Esophagus squamous epithelium (tissue), 5 donors: ENCODE measurements around the gene BCAR3. TPM values are rescaled to one million over a fixed set of nuclear protein-coding genes. Genes with fewer than 3 reads are reported as not detected.

Experiments
- DNase-seq: peaks from one replicate; lab custom pipeline; 2025; lab: John Stamatoyannopoulos, UW
- H3K27ac ChIP-seq, 4 donors: fragments of 200-600 bp; sonication (generic); one replicate each; pipeline ENCODE4 v1.5.1; 2016 to 2019; ENCODE audit warnings: mild to moderate bottlenecking in 1 of 4
- H3K27me3 ChIP-seq, 4 donors: fragments of 200-600 bp; sonication (generic); 1 replicate in 3 of 4; 2 replicates in 1 of 4; pipeline versions ENCODE4 v1.5.1 to v1.6.0; 2017 to 2021; ENCODE audit warnings: antibody characterized with exemption in 1 of 4
- H3K36me3 ChIP-seq, 3 donors: fragments of 200-600 bp; sonication (generic); one replicate each; pipeline ENCODE4 v1.5.1; 2016 to 2019
- H3K4me1 ChIP-seq, 3 donors: fragments of 200-600 bp; sonication (generic); one replicate each; pipeline ENCODE4 v1.5.1; 2017 to 2019
- H3K4me3 ChIP-seq, 4 donors: fragments of 200-600 bp; sonication (generic); 1 replicate in 3 of 4; 2 replicates in 1 of 4; pipeline ENCODE4 v1.5.1; 2016 to 2019; ENCODE audit warnings: mild to moderate bottlenecking in 2 of 4, moderate library complexity in 1 of 4
- H3K9me3 ChIP-seq, 3 donors: fragments of 200-600 bp; sonication (generic); one replicate each; pipeline ENCODE4 v1.5.1; 2016 to 2019
- CTCF ChIP-seq, 6 experiments: fragments of 450-650 bp in 4 of 6; fragments of 200-600 bp in 2 of 6; sonication (generic) in 2 of 6; IDR thresholded peaks; one replicate each; pipeline ENCODE4 v1.5.1; 2016 to 2019; ENCODE audit warnings: antibody characterized with exemption in 6 of 6, mild to moderate bottlenecking in 4 of 6, moderate library complexity in 4 of 6
- POLR2A ChIP-seq, 4 donors: fragments of 450-650 bp; IDR thresholded peaks; one replicate each; pipeline ENCODE4 v1.6.1; 2017; ENCODE audit warnings: antibody characterized with exemption in 4 of 4, mild to moderate bottlenecking in 4 of 4, moderate library complexity in 3 of 4
- WGBS, 2 donors: methylation state at CpG; one replicate each; pipeline ENCODE4 v1.1.5; 2018; 5-methylcytosine and 5-hydroxymethylcytosine counted together
- intact Hi-C: fragments of 100-400 bp; cut with DNase I; formaldehyde crosslinking; loops from one replicate; pipeline ENCODE4 v1.15.0; 2022
- total RNA-seq, 4 donors: library from RNA; depleted of rRNA; stranded (reverse); fragments of >200 nt; gene quantifications; one replicate each; pipeline ENCODE4 v1.1.0, GENCODE V29; 2016
- donor health status: DM: yes; HTN: yes; CAD: no.

The BCAR3 gene
- total RNA-seq, 4 donors from 2014 or later: 6.9 to 17.5 (median 9.4) TPM

- Histone ChIP-seq H3K4me3 (no peak overlapping the region), H3K27ac (peak overlapping the region in 3 of 4 donors; percentile 37 to 61 (median 48)), H3K36me3 (peaks cover 0 to 7% (median 0%) of the 10 kb centered on the region in 3 donors), H3K4me1 (peaks cover 19 to 81% (median 41%) of the 10 kb centered on the region in 3 donors), H3K9me3 (no peaks in the 10 kb centered on the region), H3K27me3 (no peaks in the 10 kb centered on the region)
- intact Hi-C loops: no loop called here
- DNase-seq: no peak
- WGBS, 2 donors: 54 to 70% methylated on average over 2 of the region's 2 CpGs
- TF ChIP-seq POLR2A (IDR thresholded peaks at IDR 0.05) (no peak), CTCF (IDR thresholded peaks at IDR 0.05) (no peak)
Observed at GRCh38 chr1:93673163-93673829, 8.3 kb downstream of the BCAR3 start.

GRCh38 chr1:93672477-93673162 is 9.0 kb downstream of the BCAR3 start:
- Histone ChIP-seq H3K4me3 (no peak overlapping the region), H3K4me1 (peaks cover 19 to 88% (median 41%) of the 10 kb centered on the region in 3 donors), H3K9me3 (no peaks in the 10 kb centered on the region), H3K36me3 (peaks cover 0 to 13% (median 0%) of the 10 kb centered on the region in 3 donors), H3K27me3 (no peaks in the 10 kb centered on the region), H3K27ac (peak overlapping the region in 3 of 4 donors; percentile 25 to 61 (median 37))
- WGBS, 2 donors: 77 to 86% methylated on average over 4 to 5 of the region's 5 CpGs
- intact Hi-C loops: no loop called here
- DNase-seq: no peak
- no peak for TF ChIP-seq POLR2A (IDR thresholded peaks at IDR 0.05)
- no peak for TF ChIP-seq CTCF (IDR thresholded peaks at IDR 0.05)

- Histone ChIP-seq H3K27me3 (no peaks in the 10 kb centered on the region), H3K27ac (peak overlapping the region in 3 of 4 donors; percentile 25 to 61 (median 37)), H3K4me3 (no peak overlapping the region), H3K4me1 (peaks cover 19 to 93% (median 42%) of the 10 kb centered on the region in 3 donors), H3K9me3 (no peaks in the 10 kb centered on the region), H3K36me3 (peaks cover 0 to 13% (median 0%) of the 10 kb centered on the region in 3 donors)
- TF ChIP-seq POLR2A (IDR thresholded peaks at IDR 0.05) (no peak), CTCF (IDR thresholded peaks at IDR 0.05) (no peak)
- 71 to 75% methylated on average over 1 of the region's 1 CpG for WGBS, 2 donors
- intact Hi-C loops: no loop called here
- no peak for DNase-seq
Observed at GRCh38 chr1:93672069-93672468, 9.6 kb downstream of the BCAR3 start.

GRCh38 chr1:93671099-93671621 is 10.5 kb downstream of the BCAR3 start:
- peaks cover 19 to 95% (median 48%) of the 10 kb centered on the region in 3 donors for H3K4me1 ChIP-seq
- WGBS, 2 donors: 94 to 95% methylated on average over 10 to 11 of the region's 11 CpGs
- no peak overlapping the region for H3K4me3 ChIP-seq
- DNase-seq: no peak
- peaks cover 0 to 13% (median 0%) of the 10 kb centered on the region in 3 donors for H3K36me3 ChIP-seq
- TF ChIP-seq POLR2A (IDR thresholded peaks at IDR 0.05) (no peak), CTCF (IDR thresholded peaks at IDR 0.05) (no peak)
- H3K27me3 ChIP-seq: no peaks in the 10 kb centered on the region
- no peaks in the 10 kb centered on the region for H3K9me3 ChIP-seq
- intact Hi-C loops: no loop called here
- peak overlapping the region in 2 of 4 donors; percentile 14 to 39 for H3K27ac ChIP-seq

- intact Hi-C loops: no loop called here
- WGBS, 2 donors: 38 to 50% methylated on average over 1 of the region's 1 CpG
- no peak for DNase-seq
- Histone ChIP-seq H3K27me3 (no peaks in the 10 kb centered on the region), H3K4me3 (no peak overlapping the region), H3K36me3 (peaks cover 0 to 13% (median 0%) of the 10 kb centered on the region in 3 donors), H3K27ac (peak overlapping the region in 3 of 4 donors; percentile 8 to 39 (median 14)), H3K4me1 (peaks cover 20 to 95% (median 44%) of the 10 kb centered on the region in 3 donors), H3K9me3 (no peaks in the 10 kb centered on the region)
- no peak for TF ChIP-seq POLR2A (IDR thresholded peaks at IDR 0.05)
- no peak for TF ChIP-seq CTCF (IDR thresholded peaks at IDR 0.05)
Observed at GRCh38 chr1:93670141-93670540, 11.5 kb downstream of the BCAR3 start.
